ENCODE measurements around the gene SHB. TPM values are rescaled to one million over a fixed set of nuclear protein-coding genes. Genes with fewer than 3 reads are reported as not detected.

Gene SHB
- total RNA-seq, 4 donors from 2014 or later = 12.3 to 22.9 (median 16.3) TPM

DNA sequence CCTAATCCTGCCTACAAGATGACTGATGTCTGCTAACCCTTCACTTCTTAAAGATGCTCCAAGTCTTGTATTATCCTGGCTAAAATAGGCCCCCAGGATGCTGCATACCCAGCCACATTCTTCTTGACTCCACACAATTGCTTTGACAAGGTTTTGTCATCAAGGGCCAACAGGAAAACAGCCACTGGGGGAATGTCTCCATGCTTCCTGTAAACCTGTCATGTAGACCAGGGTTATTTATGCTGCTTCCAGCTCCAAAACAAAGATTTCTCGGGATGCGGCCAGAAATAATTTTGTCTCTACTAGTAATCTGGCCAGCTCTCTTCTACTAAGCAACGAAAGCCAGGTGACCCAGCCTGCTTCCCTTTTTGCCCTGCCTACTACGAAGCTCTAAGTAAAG lies 53.8 kb downstream of the SHB start:
- Histone ChIP-seq H3K9me3 (no peaks in the 10 kb centered on the region), H3K36me3 (peaks cover 3% of the 10 kb centered on the region), H3K27ac (no peak overlapping the region), H3K4me1 (peaks cover 41% of the 10 kb centered on the region), H3K27me3 (no peaks in the 10 kb centered on the region), H3K4me3 (no peak overlapping the region)
- TF ChIP-seq CTCF (IDR thresholded peaks at IDR 0.05) = no peak
- TF ChIP-seq EP300 (IDR thresholded peaks at IDR 0.05) = no peak
- TF ChIP-seq POLR2A (IDR thresholded peaks at IDR 0.05) = no peak
- TF ChIP-seq POLR2AphosphoS5 (IDR thresholded peaks at IDR 0.05) = no peak
- DNase-seq (ENCODE audit: low spot score in 2 of 2) = no peak
- 52% methylated on average over 4 of the region's 4 CpGs for WGBS

DNA sequence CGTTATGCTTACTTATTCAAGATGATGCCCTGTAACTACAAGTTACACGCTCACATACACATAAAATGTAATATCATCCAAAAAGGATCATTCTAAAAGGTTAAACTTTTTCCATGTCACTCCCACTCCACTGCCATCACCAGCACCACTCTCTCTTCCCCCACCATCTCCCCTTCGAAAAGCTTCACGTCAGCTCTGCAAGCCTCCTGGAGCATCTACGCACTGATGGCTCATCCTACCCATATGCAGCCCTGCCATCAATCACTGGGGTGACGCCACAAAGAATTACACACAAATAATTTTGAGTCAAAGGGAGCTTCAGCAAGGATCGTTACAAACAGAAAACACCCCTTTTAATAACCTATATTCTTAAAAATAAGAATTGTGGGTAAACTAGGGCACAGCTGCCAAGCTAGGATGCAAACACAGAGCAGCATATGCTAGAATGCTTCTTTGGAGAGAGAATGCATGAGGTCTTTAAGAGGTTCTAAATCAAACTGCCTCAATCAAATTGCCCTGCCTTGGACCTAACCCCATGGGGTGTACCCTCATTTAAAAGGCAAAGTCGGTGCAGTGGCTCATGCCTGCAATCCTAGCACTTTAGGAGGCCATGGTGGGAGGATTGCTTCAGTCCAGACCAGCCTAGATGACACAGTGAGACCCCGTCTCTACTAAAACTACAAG lies 56.1 kb downstream of the SHB start:
- no peak overlapping the region for H3K4me3 ChIP-seq
- no peak overlapping the region for H3K27ac ChIP-seq
- no peaks in the 10 kb centered on the region for H3K27me3 ChIP-seq
- H3K36me3 ChIP-seq = peaks cover 3% of the 10 kb centered on the region
- no peak for DNase-seq (ENCODE audit: low spot score in 2 of 2)
- no peaks in the 10 kb centered on the region for H3K9me3 ChIP-seq
- TF ChIP-seq EP300 (IDR thresholded peaks at IDR 0.05) (no peak), CTCF (IDR thresholded peaks at IDR 0.05) (no peak), POLR2A (IDR thresholded peaks at IDR 0.05) (no peak), POLR2AphosphoS5 (IDR thresholded peaks at IDR 0.05) (no peak)
- H3K4me1 ChIP-seq = peaks cover 37% of the 10 kb centered on the region
- 93% methylated on average over 9 of the region's 9 CpGs for WGBS

- Histone ChIP-seq H3K36me3 (peaks cover 3% of the 10 kb centered on the region), H3K4me3 (no peak overlapping the region), H3K4me1 (peaks cover 37% of the 10 kb centered on the region), H3K27me3 (no peaks in the 10 kb centered on the region), H3K27ac (no peak overlapping the region), H3K9me3 (no peaks in the 10 kb centered on the region)
- no peak for DNase-seq (ENCODE audit: low spot score in 2 of 2)
- TF ChIP-seq EP300 (IDR thresholded peaks at IDR 0.05) = no peak
- TF ChIP-seq POLR2A (IDR thresholded peaks at IDR 0.05) = no peak
- TF ChIP-seq CTCF (IDR thresholded peaks at IDR 0.05) = no peak
- TF ChIP-seq POLR2AphosphoS5 (IDR thresholded peaks at IDR 0.05) = no peak
- WGBS = 83% methylated on average over 5 of the region's 5 CpGs
These were observed 57.0 kb downstream of the SHB start for GRCh38 chr9:38011991-38012390.

- no peak for DNase-seq (ENCODE audit: low spot score in 2 of 2)
- WGBS = 91% methylated on average over 4 of the region's 7 CpGs
- Histone ChIP-seq H3K9me3 (no peaks in the 10 kb centered on the region), H3K4me3 (no peak overlapping the region), H3K27me3 (no peaks in the 10 kb centered on the region), H3K4me1 (peaks cover 36% of the 10 kb centered on the region), H3K36me3 (peaks cover 3% of the 10 kb centered on the region), H3K27ac (no peak overlapping the region)
- TF ChIP-seq POLR2AphosphoS5 (IDR thresholded peaks at IDR 0.05) = no peak
- no peak for TF ChIP-seq CTCF (IDR thresholded peaks at IDR 0.05)
- TF ChIP-seq EP300 (IDR thresholded peaks at IDR 0.05) = no peak
- no peak for TF ChIP-seq POLR2A (IDR thresholded peaks at IDR 0.05)
These were observed 57.9 kb downstream of the SHB start for GRCh38 chr9:38010918-38011704.

- 94% methylated on average over 4 of the region's 4 CpGs for WGBS
- peaks cover 43% of the 10 kb centered on the region for H3K4me1 ChIP-seq
- TF ChIP-seq EP300 (IDR thresholded peaks at IDR 0.05) (no peak), CTCF (IDR thresholded peaks at IDR 0.05) (no peak), POLR2A (IDR thresholded peaks at IDR 0.05) (no peak), POLR2AphosphoS5 (IDR thresholded peaks at IDR 0.05) (no peak)
- H3K9me3 ChIP-seq = no peaks in the 10 kb centered on the region
- H3K4me3 ChIP-seq = no peak overlapping the region
- H3K27ac ChIP-seq = no peak overlapping the region
- no peaks in the 10 kb centered on the region for H3K27me3 ChIP-seq
- no peak for DNase-seq (ENCODE audit: low spot score in 2 of 2)
- peaks cover 3% of the 10 kb centered on the region for H3K36me3 ChIP-seq
These were observed 59.0 kb downstream of the SHB start for GRCh38 chr9:38009990-38010389.
